Measurements from ENCODE around the gene CIITA.
A peak's percentile ranks its signal among the peaks of the same experiment; 100 is the strongest.

Gene CIITA

DNA sequence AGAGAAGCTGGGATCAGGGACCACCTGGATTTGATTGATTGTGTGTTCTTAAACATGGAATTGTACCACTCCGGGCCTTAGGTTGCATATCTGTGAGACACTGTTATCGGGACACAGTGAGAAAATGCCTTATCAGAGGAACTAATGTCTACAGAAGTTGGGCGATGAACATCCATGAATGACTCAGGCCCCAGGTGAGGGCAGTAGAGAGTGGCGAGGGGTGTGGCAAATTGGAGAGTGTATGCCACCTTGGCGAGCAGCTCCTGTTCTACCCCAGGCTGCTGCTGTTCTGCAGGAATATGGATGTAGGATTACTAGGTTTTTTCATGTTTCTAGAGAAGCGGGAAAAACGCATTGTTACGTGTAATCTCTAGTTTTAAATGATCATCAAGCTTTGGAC lies 106.2 kb downstream of the CIITA start:
- H3K4me3 ChIP-seq (ENCODE audit: low read depth, low read length): no peak overlapping the region
- no peak for DNase-seq (ENCODE audit: low read depth)
- TF ChIP-seq, protein P1, sequence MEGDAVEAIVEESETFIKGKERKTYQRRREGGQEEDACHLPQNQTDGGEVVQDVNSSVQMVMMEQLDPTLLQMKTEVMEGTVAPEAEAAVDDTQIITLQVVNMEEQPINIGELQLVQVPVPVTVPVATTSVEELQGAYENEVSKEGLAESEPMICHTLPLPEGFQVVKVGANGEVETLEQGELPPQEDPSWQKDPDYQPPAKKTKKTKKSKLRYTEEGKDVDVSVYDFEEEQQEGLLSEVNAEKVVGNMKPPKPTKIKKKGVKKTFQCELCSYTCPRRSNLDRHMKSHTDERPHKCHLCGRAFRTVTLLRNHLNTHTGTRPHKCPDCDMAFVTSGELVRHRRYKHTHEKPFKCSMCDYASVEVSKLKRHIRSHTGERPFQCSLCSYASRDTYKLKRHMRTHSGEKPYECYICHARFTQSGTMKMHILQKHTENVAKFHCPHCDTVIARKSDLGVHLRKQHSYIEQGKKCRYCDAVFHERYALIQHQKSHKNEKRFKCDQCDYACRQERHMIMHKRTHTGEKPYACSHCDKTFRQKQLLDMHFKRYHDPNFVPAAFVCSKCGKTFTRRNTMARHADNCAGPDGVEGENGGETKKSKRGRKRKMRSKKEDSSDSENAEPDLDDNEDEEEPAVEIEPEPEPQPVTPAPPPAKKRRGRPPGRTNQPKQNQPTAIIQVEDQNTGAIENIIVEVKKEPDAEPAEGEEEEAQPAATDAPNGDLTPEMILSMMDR (conservative IDR thresholded peaks at IDR 0.05; ENCODE audit: low read depth, low read length): no peak

DNA sequence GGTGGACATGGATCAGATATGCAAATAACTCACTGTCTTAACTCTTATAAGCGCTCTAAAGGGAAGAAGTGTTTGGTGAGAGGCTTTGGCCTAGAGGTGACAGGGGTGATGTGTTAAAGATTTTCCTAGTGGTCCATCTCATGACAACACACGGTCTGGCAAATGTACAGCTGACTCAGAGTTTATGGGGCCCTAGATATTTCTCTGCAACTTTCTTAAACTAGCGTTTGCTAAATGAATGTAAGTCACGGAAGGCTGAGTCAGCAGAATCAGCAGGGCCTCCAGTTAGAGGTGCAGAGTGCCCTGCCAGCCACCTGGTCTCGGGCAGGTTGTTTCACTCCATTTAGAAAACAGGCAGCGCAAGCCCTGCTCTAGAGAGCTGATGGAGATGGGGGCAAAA lies 107.5 kb downstream of the CIITA start:
- DNase-seq (ENCODE audit: low read depth): peak; percentile 57
- TF ChIP-seq, protein P1 (conservative IDR thresholded peaks at IDR 0.05; ENCODE audit: low read depth, low read length): no peak

More for the DNA sequence above, 107.5 kb downstream of the CIITA start:
- H3K4me3 ChIP-seq (ENCODE audit: low read depth, low read length): no peak overlapping the region
